Endodermal cell (in vitro differentiated cells): ENCODE results near the gene SLC1A6. TPM values are rescaled to one million over a fixed set of nuclear protein-coding genes. Genes with fewer than 3 reads are reported as not detected.

Experiments used
- DNase-seq: peaks from one replicate; pipeline ENCODE4 v3.0.0-alpha.2; 2017
- H3K27ac ChIP-seq: 2 replicates; pipeline ENCODE4 v1.5.1; 2013; ENCODE audit warnings: mild to moderate bottlenecking, low read depth, low read length, moderate library complexity
- H3K27me3 ChIP-seq: 2 replicates; pipeline ENCODE4 v1.6.1; 2013; ENCODE audit warnings: mild to moderate bottlenecking, low read length, moderate library complexity; ENCODE audit not compliant: insufficient read depth, control insufficient read depth, poor library complexity, severe bottlenecking
- H3K36me3 ChIP-seq: 2 replicates; pipeline ENCODE4 v1.7.0; 2013; ENCODE audit warnings: mild to moderate bottlenecking, low read length, moderate library complexity; ENCODE audit not compliant: control insufficient read depth, insufficient read depth
- H3K4me1 ChIP-seq: one replicate; pipeline ENCODE4 v1.7.0; 2013; ENCODE audit warnings: low read length; ENCODE audit not compliant: control insufficient read depth, insufficient read depth
- H3K4me3 ChIP-seq: 2 replicates; pipeline ENCODE4 v1.5.1; 2013; ENCODE audit warnings: mild to moderate bottlenecking, low read length, moderate library complexity
- H3K9ac ChIP-seq: 2 replicates; pipeline ENCODE4 v1.6.1; 2013; ENCODE audit warnings: mild to moderate bottlenecking, low read length, moderate library complexity; ENCODE audit not compliant: poor library complexity, severe bottlenecking; ENCODE audit errors: extremely low read depth
- H3K9me3 ChIP-seq: 2 replicates; pipeline ENCODE4 v1.6.1; 2013; ENCODE audit warnings: mild to moderate bottlenecking, low read length, moderate library complexity; ENCODE audit not compliant: control insufficient read depth
- H3K27ac Mint-ChIP-seq: 2 replicates; pipeline ENCODE4 v1.8.0; 2020; ENCODE audit warnings: mixed read lengths
- H3K27me3 Mint-ChIP-seq: 2 replicates; pipeline ENCODE4 v1.8.0; 2021; ENCODE audit warnings: mild to moderate bottlenecking, mixed read lengths; ENCODE audit not compliant: insufficient read depth
- H3K36me3 Mint-ChIP-seq: 2 replicates; pipeline ENCODE4 v1.8.0; 2020; ENCODE audit warnings: low read depth, mixed read lengths
- H3K4me1 Mint-ChIP-seq: 2 replicates; pipeline ENCODE4 v1.8.0; 2020; ENCODE audit warnings: mixed read lengths
- H3K4me3 Mint-ChIP-seq: 2 replicates; pipeline ENCODE4 v1.8.0; 2020; ENCODE audit warnings: mild to moderate bottlenecking, moderate library complexity, mixed read lengths
- H3K9me3 Mint-ChIP-seq: 2 replicates; pipeline ENCODE4 v1.8.0; 2020; ENCODE audit warnings: mild to moderate bottlenecking, mixed read lengths
- CTCF ChIP-seq: fragments of 200-600 bp; sonication (generic); conservative IDR thresholded peaks from 2 replicates; pipeline ENCODE4 v1.5.0; 2021; ENCODE audit warnings: antibody characterized with exemption, mild to moderate bottlenecking
- WGBS, 2 experiments: methylation state at CpG; one replicate each; pipeline versions ENCODE4 v1.1.5 to v1.1.7; 2013; ENCODE audit warnings: missing lambda C conversion rate in 2 of 2, mixed read lengths in 1 of 2; ENCODE audit not compliant: insufficient coverage in 1 of 2, insufficient read length in 1 of 2; 5-methylcytosine and 5-hydroxymethylcytosine counted together
- total RNA-seq, 2 donors: library from RNA; stranded (reverse); fragmentation: NEBNext Ultra II Directional in 1 of 2; extraction: Animal tissue kit (Norgen Biotek cat#: 25700) in 1 of 2; gene quantifications; 2 replicates in 1 of 2; 3 replicates in 1 of 2; pipeline ENCODE4 v1.2.1, GENCODE V29; 2021

The SLC1A6 gene
- total RNA-seq, 2 donors from 2014 or later, result 0.86 to 3.1 TPM

- H3K4me1 Mint-ChIP-seq, result no peaks in the 10 kb centered on the region
- peaks cover 24% of the 10 kb centered on the region for H3K27me3 Mint-ChIP-seq
- TF ChIP-seq CTCF, result no peak
- peaks cover 23% of the 10 kb centered on the region for H3K9me3 Mint-ChIP-seq
- Histone ChIP-seq H3K9me3 (peaks cover 11% of the 10 kb centered on the region), H3K27ac (no peak overlapping the region), H3K27me3 (peaks cover 22% of the 10 kb centered on the region), H3K4me3 (no peak overlapping the region), H3K36me3 (no peaks in the 10 kb centered on the region), H3K9ac (no peak overlapping the region), H3K4me1 (no peaks in the 10 kb centered on the region)
- WGBS, 2 experiments, result 77 to 84% methylated on average over 2 to 4 of the region's 4 CpGs
- no peak overlapping the region for H3K27ac Mint-ChIP-seq
- no peaks in the 10 kb centered on the region for H3K36me3 Mint-ChIP-seq
- DNase-seq, result no peak
- no peak overlapping the region for H3K4me3 Mint-ChIP-seq
These were observed 5.2 kb downstream of the SLC1A6 start for GRCh38 chr19:14974488-14974887.

GRCh38 chr19:14972676-14973075 is 7.0 kb downstream of the SLC1A6 start:
- Mint-ChIP-seq H3K27ac (no peak overlapping the region), H3K4me1 (no peaks in the 10 kb centered on the region), H3K36me3 (no peaks in the 10 kb centered on the region), H3K27me3 (peaks cover 8% of the 10 kb centered on the region), H3K4me3 (no peak overlapping the region), H3K9me3 (peaks cover 36% of the 10 kb centered on the region)
- no peak overlapping the region for H3K27ac ChIP-seq
- no peaks in the 10 kb centered on the region for H3K4me1 ChIP-seq
- H3K36me3 ChIP-seq, result no peaks in the 10 kb centered on the region
- peaks cover 21% of the 10 kb centered on the region for H3K9me3 ChIP-seq
- no peak overlapping the region for H3K9ac ChIP-seq
- WGBS, 2 experiments, result 81 to 90% methylated on average over 16 to 27 of the region's 27 CpGs
- H3K27me3 ChIP-seq, result peaks cover 5% of the 10 kb centered on the region
- no peak for TF ChIP-seq CTCF
- H3K4me3 ChIP-seq, result no peak overlapping the region
- DNase-seq, result no peak

- TF ChIP-seq CTCF, result no peak
- H3K4me1 ChIP-seq, result no peaks in the 10 kb centered on the region
- no peak overlapping the region for H3K27ac ChIP-seq
- Mint-ChIP-seq H3K4me3 (no peak overlapping the region), H3K9me3 (peaks cover 39% of the 10 kb centered on the region), H3K27ac (no peak overlapping the region), H3K4me1 (no peaks in the 10 kb centered on the region), H3K27me3 (peaks cover 2% of the 10 kb centered on the region), H3K36me3 (no peaks in the 10 kb centered on the region)
- DNase-seq, result no peak
- H3K36me3 ChIP-seq, result no peaks in the 10 kb centered on the region
- 75 to 76% methylated on average over 2 to 7 of the region's 7 CpGs for WGBS, 2 experiments
- no peak overlapping the region for H3K9ac ChIP-seq
- H3K4me3 ChIP-seq, result no peak overlapping the region
- H3K27me3 ChIP-seq, result no peaks in the 10 kb centered on the region
- H3K9me3 ChIP-seq, result peaks cover 21% of the 10 kb centered on the region
These were observed 8.2 kb downstream of the SLC1A6 start for GRCh38 chr19:14971474-14971873.
